Right atrium auricular region (tissue), 2 donors: ENCODE measurements around the gene LRRC27. TPM values are rescaled to one million over a fixed set of nuclear protein-coding genes. Genes with fewer than 3 reads are reported as not detected.

Source experiments
- DNase-seq: peaks from one replicate; pipeline ENCODE4 v3.0.0-alpha.2; 2019; ENCODE audit warnings: low spot score
- H3K27ac ChIP-seq, 2 donors: fragments of 200-600 bp; sonication (generic); 1 replicate in 1 of 2; 2 replicates in 1 of 2; pipeline ENCODE4 v1.5.1; 2016 to 2019
- H3K27me3 ChIP-seq, 2 donors: fragments of 200-600 bp; sonication (generic); one replicate each; pipeline versions ENCODE4 v1.5.1 to v1.6.0; 2017 to 2019
- H3K36me3 ChIP-seq: fragments of 200-600 bp; sonication (generic); one replicate; pipeline ENCODE4 v1.5.1; 2016
- H3K4me1 ChIP-seq, 2 donors: fragments of 200-600 bp; sonication (generic); one replicate each; pipeline versions ENCODE4 v1.5.1 to v1.6.0; 2017 to 2019
- H3K4me3 ChIP-seq, 2 donors: fragments of 200-600 bp; sonication (generic); 1 replicate in 1 of 2; 2 replicates in 1 of 2; pipeline ENCODE4 v1.5.1; 2017 to 2019; ENCODE audit warnings: mild to moderate bottlenecking in 1 of 2, moderate library complexity in 1 of 2
- H3K9me3 ChIP-seq, 2 donors: fragments of 200-600 bp; sonication (generic); one replicate each; pipeline ENCODE4 v1.5.1; 2019
- CTCF ChIP-seq, 2 donors: fragments of 200-600 bp; sonication (generic); IDR thresholded peaks; one replicate each; pipeline ENCODE4 v1.5.1; 2019; ENCODE audit warnings: antibody characterized with exemption in 2 of 2
- total RNA-seq, 2 donors: library from RNA; depleted of rRNA; stranded (reverse); fragments of >200 nt; gene quantifications; one replicate each; pipeline ENCODE4 v1.1.0, GENCODE V29; 2016

LRRC27 gene
- total RNA-seq, 2 donors from 2014 or later = 2.6 to 4.6 TPM

GRCh38 chr10:132394201-132394811 is 62.3 kb downstream of the LRRC27 start:
- no peak for TF ChIP-seq CTCF (IDR thresholded peaks at IDR 0.05)
- Histone ChIP-seq H3K9me3 (no peaks in the 10 kb centered on the region), H3K36me3 (no peaks in the 10 kb centered on the region), H3K27me3 (no peaks in the 10 kb centered on the region), H3K4me3 (no peak overlapping the region), H3K27ac (no peak overlapping the region), H3K4me1 (peaks cover 0 to 30% of the 10 kb centered on the region in 2 donors)
- DNase-seq = no peak

GRCh38 chr10:132394936-132395703 is 63.1 kb downstream of the LRRC27 start:
- DNase-seq = no peak
- Histone ChIP-seq H3K9me3 (no peaks in the 10 kb centered on the region), H3K36me3 (no peaks in the 10 kb centered on the region), H3K4me1 (peaks cover 0 to 31% of the 10 kb centered on the region in 2 donors), H3K4me3 (no peak overlapping the region), H3K27ac (peak overlapping the region; percentile 88 to 95), H3K27me3 (no peaks in the 10 kb centered on the region)
- no peak for TF ChIP-seq CTCF (IDR thresholded peaks at IDR 0.05)

DNA sequence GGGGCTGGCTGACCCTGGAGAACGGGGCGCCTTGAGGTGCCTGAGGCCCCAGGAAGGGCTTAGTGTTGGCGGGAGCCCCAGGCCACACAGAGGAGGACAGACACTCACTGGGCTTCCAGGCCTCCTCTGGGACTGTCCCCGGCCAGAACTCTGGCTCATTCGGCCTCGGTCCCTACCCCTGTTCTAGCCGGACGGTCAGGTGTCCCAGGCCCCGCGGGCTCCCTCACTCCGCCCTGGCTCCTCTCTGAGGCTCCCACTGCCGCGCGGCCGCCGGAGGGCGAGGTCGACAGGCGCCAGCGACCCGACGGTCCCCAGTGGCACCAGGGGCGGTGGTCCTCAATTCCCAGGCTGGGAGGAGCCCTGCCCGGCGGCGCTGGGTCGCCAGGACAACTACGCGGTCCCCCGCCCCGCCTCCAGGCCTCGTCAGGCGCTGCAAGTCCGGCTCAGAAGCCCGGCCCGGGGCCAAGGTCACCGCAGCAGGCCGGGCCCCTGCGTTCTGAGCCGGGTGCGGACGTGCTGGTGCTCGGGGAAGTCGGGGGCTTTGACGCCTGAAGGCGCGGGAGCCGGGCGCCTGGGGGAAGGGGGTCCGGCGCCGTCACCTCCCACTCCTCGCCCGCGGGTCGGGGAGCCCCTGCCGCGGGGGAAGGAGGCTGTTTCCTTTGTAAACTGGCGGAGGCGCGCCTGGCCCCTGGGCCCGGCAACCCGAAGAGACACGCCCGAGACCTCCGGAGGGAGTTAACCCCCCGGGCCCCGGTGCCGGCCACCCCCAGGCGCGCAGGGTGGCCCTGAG is 63.9 kb downstream of the LRRC27 start:
- Histone ChIP-seq H3K36me3 (no peaks in the 10 kb centered on the region), H3K27me3 (no peaks in the 10 kb centered on the region), H3K27ac (peak overlapping the region; percentile 88 to 95), H3K9me3 (no peaks in the 10 kb centered on the region), H3K4me3 (peak overlapping the region; percentile 67 to 91), H3K4me1 (peaks cover 0 to 39% of the 10 kb centered on the region in 2 donors)
- DNase-seq = peak; percentile 87
- no peak for TF ChIP-seq CTCF (IDR thresholded peaks at IDR 0.05)

- H3K27me3 ChIP-seq = no peaks in the 10 kb centered on the region
- DNase-seq = no peak
- H3K9me3 ChIP-seq = no peaks in the 10 kb centered on the region
- peak; percentile 36 to 52 for TF ChIP-seq CTCF (IDR thresholded peaks at IDR 0.05)
- peak overlapping the region; percentile 67 to 91 for H3K4me3 ChIP-seq
- no peaks in the 10 kb centered on the region for H3K36me3 ChIP-seq
- H3K4me1 ChIP-seq = peaks cover 0 to 46% of the 10 kb centered on the region in 2 donors
- H3K27ac ChIP-seq = peak overlapping the region; percentile 88 to 95
Measured at GRCh38 chr10:132396494-132397035, 64.6 kb downstream of the LRRC27 start.

GRCh38 chr10:132397036-132397541 is 65.1 kb downstream of the LRRC27 start, which contains the start of gene PWWP2B:
Gene PWWP2B, plus strand, starts transcription at chr10:132397200. Its CDS starts 27 bp downstream, at chr10:132397227.
- Histone ChIP-seq H3K27me3 (no peaks in the 10 kb centered on the region), H3K36me3 (no peaks in the 10 kb centered on the region), H3K9me3 (no peaks in the 10 kb centered on the region), H3K4me3 (peak within 1 kb of the TSS; percentile 91 to 99), H3K27ac (peak within 1 kb of the TSS; percentile 91 to 95), H3K4me1 (peaks cover 0 to 46% of the 10 kb centered on the region in 2 donors)
- DNase-seq = no peak
- TF ChIP-seq CTCF (IDR thresholded peaks at IDR 0.05) = no peak
